ENCODE results near the gene AXIN1. TPM values are rescaled to one million over a fixed set of nuclear protein-coding genes. Genes with fewer than 3 reads are reported as not detected.

Gene AXIN1
- total RNA-seq, 1 donor from 2014 or later: 28.9 TPM

DNA sequence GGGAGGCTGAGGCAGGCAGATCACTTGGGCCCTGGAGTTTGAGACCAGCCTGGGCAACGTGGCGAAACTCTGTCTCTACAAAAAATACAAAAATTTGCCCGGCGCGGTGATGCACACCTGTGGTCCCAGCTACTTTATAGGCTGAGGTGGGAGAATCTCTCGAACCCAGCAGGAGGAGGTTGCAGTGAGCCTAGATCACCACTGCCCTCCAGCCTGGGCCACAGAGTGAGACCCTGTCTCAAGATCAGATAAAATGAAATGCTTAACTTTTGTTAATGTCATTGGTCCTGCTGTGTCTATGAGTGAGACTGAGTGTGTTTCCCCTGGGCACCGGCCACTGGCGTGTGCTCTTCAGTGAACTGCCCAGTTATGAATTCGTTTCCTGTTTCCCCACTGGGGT lies 107.4 kb downstream of the AXIN1 start:
- DNase-seq (no peak), ATAC-seq (no peak)
- Histone ChIP-seq H3K27me3 (no peaks in the 10 kb centered on the region), H3K4me3 (no peak overlapping the region), H3K4me1 (peaks cover 5% of the 10 kb centered on the region), H3K27ac (no peak overlapping the region), H3K36me3 (peaks cover 7% of the 10 kb centered on the region), H3K9me3 (no peaks in the 10 kb centered on the region)
- intact Hi-C loops (cut with DNase I): no loop called here
- TF ChIP-seq CTCF (IDR thresholded peaks at IDR 0.05): no peak

GRCh38 chr16:243348-243747 lies 109.2 kb downstream of the AXIN1 start:
- ATAC-seq (no peak), DNase-seq (no peak)
- Histone ChIP-seq H3K4me1 (peaks cover 5% of the 10 kb centered on the region), H3K36me3 (no peaks in the 10 kb centered on the region), H3K27me3 (no peaks in the 10 kb centered on the region), H3K9me3 (no peaks in the 10 kb centered on the region), H3K27ac (no peak overlapping the region), H3K4me3 (no peak overlapping the region)
- TF ChIP-seq CTCF (IDR thresholded peaks at IDR 0.05): no peak
- intact Hi-C loops (cut with DNase I): no loop called here

DNA sequence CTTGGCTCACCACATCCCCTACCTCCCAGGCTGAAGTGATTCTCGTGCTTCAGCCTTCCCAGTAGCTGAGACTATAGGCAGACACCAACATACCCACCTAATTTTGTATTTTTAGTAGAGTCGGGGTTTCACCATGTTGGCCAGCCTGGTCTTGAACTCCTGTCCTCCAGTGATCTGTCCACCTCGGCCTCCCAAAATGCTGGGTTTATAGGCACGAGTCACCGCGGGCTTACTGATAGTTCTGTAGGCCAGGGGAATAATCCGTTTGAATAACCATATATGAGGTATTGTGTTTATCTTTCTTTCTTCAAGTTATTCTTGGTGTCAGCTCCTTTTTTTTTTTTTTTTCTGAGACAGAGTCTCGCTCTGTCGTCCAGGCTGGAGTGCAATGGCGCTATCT lies 110.2 kb downstream of the AXIN1 start:
- no peaks in the 10 kb centered on the region for H3K9me3 ChIP-seq
- H3K27ac ChIP-seq: peak overlapping the region; percentile 11
- no peaks in the 10 kb centered on the region for H3K27me3 ChIP-seq
- H3K36me3 ChIP-seq: no peaks in the 10 kb centered on the region
- DNase-seq (no peak), ATAC-seq (no peak)
- intact Hi-C loops (cut with DNase I): no loop called here
- no peak for TF ChIP-seq CTCF (IDR thresholded peaks at IDR 0.05)
- peaks cover 5% of the 10 kb centered on the region for H3K4me1 ChIP-seq
- H3K4me3 ChIP-seq: no peak overlapping the region

DNA sequence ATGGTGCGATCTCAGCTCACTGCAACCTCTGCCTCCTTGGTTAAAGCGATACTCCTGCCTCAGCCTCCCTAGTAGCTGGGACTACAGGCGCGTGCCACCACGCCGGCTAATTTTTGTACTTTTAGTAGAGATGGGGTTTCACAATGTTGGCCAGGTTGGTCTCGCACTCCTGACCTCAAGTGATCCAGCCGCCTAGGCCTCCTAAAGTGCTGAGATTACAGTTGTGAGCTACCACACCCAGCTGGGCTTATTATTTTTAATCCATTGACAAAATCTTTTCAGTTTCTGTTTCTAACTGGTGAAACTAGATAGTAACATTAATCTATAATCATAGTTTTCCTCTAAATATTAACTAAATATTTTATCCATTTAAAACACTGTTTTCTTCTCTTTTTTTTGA lies 112.0 kb downstream of the AXIN1 start:
- ATAC-seq: no peak
- no peaks in the 10 kb centered on the region for H3K36me3 ChIP-seq
- TF ChIP-seq CTCF (IDR thresholded peaks at IDR 0.05): no peak
- H3K27ac ChIP-seq: no peak overlapping the region
- no peak for DNase-seq
- no peak overlapping the region for H3K4me3 ChIP-seq
- H3K4me1 ChIP-seq: peaks cover 5% of the 10 kb centered on the region
- H3K9me3 ChIP-seq: no peaks in the 10 kb centered on the region
- intact Hi-C loops (cut with DNase I): no loop called here
- no peaks in the 10 kb centered on the region for H3K27me3 ChIP-seq

- H3K27ac ChIP-seq: peak overlapping the region; percentile 0
- H3K9me3 ChIP-seq: no peaks in the 10 kb centered on the region
- H3K36me3 ChIP-seq: no peaks in the 10 kb centered on the region
- H3K27me3 ChIP-seq: no peaks in the 10 kb centered on the region
- DNase-seq (no peak), ATAC-seq (no peak)
- intact Hi-C loops (cut with DNase I): loop anchor here (10.0 kb wide), 1 partner anchor 115 kb away; the partner anchor contains the start of gene AXIN1
- H3K4me3 ChIP-seq: no peak overlapping the region
- no peak for TF ChIP-seq CTCF (IDR thresholded peaks at IDR 0.05)
- H3K4me1 ChIP-seq: peaks cover 5% of the 10 kb centered on the region
Measured at GRCh38 chr16:239948-240277, 112.6 kb downstream of the AXIN1 start.

Other genes starting within 250 kb of the AXIN1 start
- 30.6 TPM for gene NPRL3, start 214.1 kb downstream of the AXIN1 start, total RNA-seq
- gene HBZ, start 200.1 kb downstream of the AXIN1 start, total RNA-seq: not detected
- gene HBM, start 186.7 kb downstream of the AXIN1 start, total RNA-seq: not detected
- gene HBA2, start 179.8 kb downstream of the AXIN1 start, total RNA-seq: 248 TPM
- 241 TPM for gene HBA1, start 176.0 kb downstream of the AXIN1 start, total RNA-seq
- not detected for gene HBQ1, start 172.3 kb downstream of the AXIN1 start, total RNA-seq
- gene LUC7L, start 123.3 kb downstream of the AXIN1 start, total RNA-seq: 78.8 TPM
- gene FAM234A, start 117.9 kb downstream of the AXIN1 start, total RNA-seq: 56.0 TPM
- 7.8 TPM for gene RGS11, start 76.8 kb downstream of the AXIN1 start, total RNA-seq
- gene ARHGDIG, start 72.1 kb downstream of the AXIN1 start, total RNA-seq: 1.3 TPM
- 0.96 TPM for gene PDIA2, start 69.6 kb downstream of the AXIN1 start, total RNA-seq
- gene MRPL28, start 17.8 kb upstream of the AXIN1 start, total RNA-seq: 39.0 TPM
- gene PGAP6, start 29.3 kb upstream of the AXIN1 start, total RNA-seq: 65.2 TPM
- 45.6 TPM for gene NME4, start 44.5 kb upstream of the AXIN1 start, total RNA-seq
- gene DECR2, start 49.2 kb upstream of the AXIN1 start, total RNA-seq: 14.2 TPM
- 44.1 TPM for gene RAB11FIP3, start 72.9 kb upstream of the AXIN1 start, total RNA-seq
- 45.2 TPM for gene CAPN15, start 175.0 kb upstream of the AXIN1 start, total RNA-seq
- gene PRR35, start 207.7 kb upstream of the AXIN1 start, total RNA-seq: not detected
- 0.98 TPM for gene NHLRC4, start 214.3 kb upstream of the AXIN1 start, total RNA-seq
- gene PIGQ, start 217.2 kb upstream of the AXIN1 start, total RNA-seq: 59.4 TPM
- gene RAB40C, start 237.3 kb upstream of the AXIN1 start, total RNA-seq: 47.6 TPM

Measured in upper lobe of right lung (tissue), 1 donor.